Measurements from ENCODE around the gene TST.

TST gene

DNA sequence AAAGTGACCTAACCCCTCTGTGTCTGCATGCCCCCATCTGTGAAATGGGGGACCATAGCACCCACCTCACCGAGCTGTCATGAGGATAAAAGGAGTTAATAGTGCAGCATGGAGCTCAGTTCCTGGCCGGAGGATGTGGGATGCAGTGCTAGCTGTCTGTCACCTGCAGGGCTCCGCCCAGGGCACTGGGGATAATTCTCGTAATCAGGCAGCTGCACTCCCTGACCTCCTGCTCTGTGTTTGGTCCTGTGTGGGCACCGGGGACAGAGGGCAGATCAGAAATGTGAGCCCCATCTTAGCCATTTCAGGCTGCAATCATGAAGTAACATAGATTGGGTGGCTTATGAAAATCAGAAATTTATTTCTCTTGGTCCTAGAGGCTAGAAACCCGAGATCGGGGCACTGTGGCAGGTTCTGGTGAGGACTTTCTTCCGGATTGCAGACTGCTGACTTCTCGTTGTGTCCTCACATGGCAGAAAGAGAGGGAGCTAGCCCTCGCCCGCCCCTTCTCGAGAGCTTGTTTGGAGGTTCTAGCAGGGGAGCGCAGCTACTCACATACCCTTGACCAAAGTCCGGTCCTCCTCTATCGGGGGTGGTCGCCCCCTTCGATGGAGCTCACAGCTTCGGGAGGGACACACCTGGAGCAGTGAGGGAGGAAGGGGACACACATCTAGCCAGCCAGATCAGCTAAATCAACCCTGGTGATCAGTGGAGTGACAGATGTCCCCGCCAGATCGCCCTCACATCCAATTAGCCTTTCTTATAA is 35.5 kb upstream of the TST start:
- Histone ChIP-seq H3K36me3 (ENCODE audit: insufficient read depth) (no peaks in the 10 kb centered on the region), H3K4me2 (no peak overlapping the region), H2AFZ (ENCODE audit: low read depth) (no peak overlapping the region), H3K27ac (no peak overlapping the region), H3K79me2 (ENCODE audit: insufficient read depth, low read depth) (no peaks in the 10 kb centered on the region), H3K27me3 (ENCODE audit: insufficient read depth, low read depth) (no peaks in the 10 kb centered on the region), H3K4me1 (ENCODE audit: low read depth, poor library complexity, severe bottlenecking) (no peaks in the 10 kb centered on the region), H4K20me1 (ENCODE audit: insufficient read depth) (no peaks in the 10 kb centered on the region), H3K4me3 (IDR thresholded peaks at IDR 0.05; ENCODE audit: insufficient read depth, low read depth, low read length) (no peak overlapping the region), H3K9ac (no peak overlapping the region)
- TF ChIP-seq, protein P1, sequence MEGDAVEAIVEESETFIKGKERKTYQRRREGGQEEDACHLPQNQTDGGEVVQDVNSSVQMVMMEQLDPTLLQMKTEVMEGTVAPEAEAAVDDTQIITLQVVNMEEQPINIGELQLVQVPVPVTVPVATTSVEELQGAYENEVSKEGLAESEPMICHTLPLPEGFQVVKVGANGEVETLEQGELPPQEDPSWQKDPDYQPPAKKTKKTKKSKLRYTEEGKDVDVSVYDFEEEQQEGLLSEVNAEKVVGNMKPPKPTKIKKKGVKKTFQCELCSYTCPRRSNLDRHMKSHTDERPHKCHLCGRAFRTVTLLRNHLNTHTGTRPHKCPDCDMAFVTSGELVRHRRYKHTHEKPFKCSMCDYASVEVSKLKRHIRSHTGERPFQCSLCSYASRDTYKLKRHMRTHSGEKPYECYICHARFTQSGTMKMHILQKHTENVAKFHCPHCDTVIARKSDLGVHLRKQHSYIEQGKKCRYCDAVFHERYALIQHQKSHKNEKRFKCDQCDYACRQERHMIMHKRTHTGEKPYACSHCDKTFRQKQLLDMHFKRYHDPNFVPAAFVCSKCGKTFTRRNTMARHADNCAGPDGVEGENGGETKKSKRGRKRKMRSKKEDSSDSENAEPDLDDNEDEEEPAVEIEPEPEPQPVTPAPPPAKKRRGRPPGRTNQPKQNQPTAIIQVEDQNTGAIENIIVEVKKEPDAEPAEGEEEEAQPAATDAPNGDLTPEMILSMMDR (conservative IDR thresholded peaks at IDR 0.05; ENCODE audit: low read depth, low read length) = no peak

- TF ChIP-seq, protein P1 (conservative IDR thresholded peaks at IDR 0.05; ENCODE audit: low read depth, low read length) = no peak
- no peak overlapping the region for H3K4me3 ChIP-seq (IDR thresholded peaks at IDR 0.05; ENCODE audit: insufficient read depth, low read depth, low read length)
- no peaks in the 10 kb centered on the region for H3K4me1 ChIP-seq (ENCODE audit: low read depth, poor library complexity, severe bottlenecking)
- no peak overlapping the region for H2AFZ ChIP-seq (ENCODE audit: low read depth)
- H3K4me2 ChIP-seq = no peak overlapping the region
- no peak overlapping the region for H3K9ac ChIP-seq
- H3K27ac ChIP-seq = no peak overlapping the region
- no peaks in the 10 kb centered on the region for H3K27me3 ChIP-seq (ENCODE audit: insufficient read depth, low read depth)
- no peaks in the 10 kb centered on the region for H4K20me1 ChIP-seq (ENCODE audit: insufficient read depth)
- H3K79me2 ChIP-seq (ENCODE audit: insufficient read depth, low read depth) = no peaks in the 10 kb centered on the region
- no peaks in the 10 kb centered on the region for H3K36me3 ChIP-seq (ENCODE audit: insufficient read depth)
Observed at GRCh38 chr22:37054056-37054395, 34.8 kb upstream of the TST start.

- no peak overlapping the region for H3K4me3 ChIP-seq (IDR thresholded peaks at IDR 0.05; ENCODE audit: insufficient read depth, low read depth, low read length)
- no peaks in the 10 kb centered on the region for H3K79me2 ChIP-seq (ENCODE audit: insufficient read depth, low read depth)
- H3K27ac ChIP-seq = no peak overlapping the region
- H3K4me1 ChIP-seq (ENCODE audit: low read depth, poor library complexity, severe bottlenecking) = no peaks in the 10 kb centered on the region
- no peak overlapping the region for H3K9ac ChIP-seq
- no peaks in the 10 kb centered on the region for H4K20me1 ChIP-seq (ENCODE audit: insufficient read depth)
- no peaks in the 10 kb centered on the region for H3K27me3 ChIP-seq (ENCODE audit: insufficient read depth, low read depth)
- no peak overlapping the region for H3K4me2 ChIP-seq
- TF ChIP-seq, protein P1 (conservative IDR thresholded peaks at IDR 0.05; ENCODE audit: low read depth, low read length) = no peak
- no peak overlapping the region for H2AFZ ChIP-seq (ENCODE audit: low read depth)
- H3K36me3 ChIP-seq (ENCODE audit: insufficient read depth) = no peaks in the 10 kb centered on the region
Observed at GRCh38 chr22:37053310-37054055, 34.2 kb upstream of the TST start.

DNA sequence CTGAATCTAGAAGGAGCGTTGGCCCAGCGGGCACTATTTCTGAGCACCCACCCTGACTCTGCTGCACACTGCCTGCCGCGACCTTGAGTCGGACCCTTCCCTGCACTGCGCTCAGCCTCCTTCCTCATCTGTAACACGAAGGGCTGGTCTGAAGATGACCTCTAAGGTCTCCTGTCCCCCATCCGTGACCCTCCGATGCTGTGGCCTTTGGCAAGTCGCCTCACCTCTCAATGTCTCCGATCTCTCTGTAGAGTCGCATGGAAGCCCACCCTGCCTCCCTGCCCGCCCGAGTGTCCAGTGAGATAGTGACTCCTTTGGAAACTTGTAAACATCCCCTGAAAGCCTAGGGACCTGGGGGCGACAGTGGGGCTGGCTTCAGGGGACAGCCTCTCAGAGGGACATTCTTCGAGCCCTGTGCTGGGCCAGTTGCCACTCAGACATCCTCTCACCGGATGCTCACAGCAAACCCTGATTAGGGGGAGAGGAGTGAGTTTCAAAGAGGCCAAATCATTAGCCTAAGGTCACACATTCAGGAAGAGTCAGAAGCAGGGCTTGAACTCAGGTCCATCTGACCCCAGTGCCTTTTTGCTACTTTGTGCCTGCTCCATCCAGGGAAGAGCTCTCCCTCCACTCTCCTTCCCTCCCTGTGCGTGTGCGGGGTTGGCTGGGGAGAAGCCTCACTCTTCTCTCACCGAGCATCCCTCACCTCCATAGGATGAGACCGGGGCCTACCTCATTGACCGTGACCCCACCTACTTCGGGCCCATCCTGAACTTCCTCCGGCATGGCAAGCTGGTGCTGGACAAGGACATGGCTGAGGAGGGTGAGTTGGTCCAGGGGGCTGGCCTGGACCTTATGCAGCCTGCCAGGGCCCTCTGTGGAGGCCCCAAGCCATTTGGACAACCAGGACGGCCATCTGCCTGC is 33.4 kb upstream of the TST start:
- Histone ChIP-seq H3K79me2 (ENCODE audit: insufficient read depth, low read depth) (no peaks in the 10 kb centered on the region), H3K36me3 (ENCODE audit: insufficient read depth) (no peaks in the 10 kb centered on the region), H3K27me3 (ENCODE audit: insufficient read depth, low read depth) (no peaks in the 10 kb centered on the region), H3K4me3 (IDR thresholded peaks at IDR 0.05; ENCODE audit: insufficient read depth, low read depth, low read length) (no peak overlapping the region), H3K9ac (0 out of 2 replicates have a peak overlapping the region, but pooled peaks have one; percentile 15), H3K27ac (no peak overlapping the region), H2AFZ (ENCODE audit: low read depth) (no peak overlapping the region), H4K20me1 (ENCODE audit: insufficient read depth) (no peaks in the 10 kb centered on the region), H3K4me1 (ENCODE audit: low read depth, poor library complexity, severe bottlenecking) (no peaks in the 10 kb centered on the region), H3K4me2 (peak overlapping the region; percentile 39; the same call in 1 of the 2 replicates)
- TF ChIP-seq, protein P1 (conservative IDR thresholded peaks at IDR 0.05; ENCODE audit: low read depth, low read length) = no peak
